K562 (cell line): ENCODE data around the gene PRPF8. TPM values are rescaled to one million over a fixed set of nuclear protein-coding genes. Genes with fewer than 3 reads are reported as not detected.

ENCODE experiments used
- CCAR2 ChIP-seq: fragments of 200-400 bp; formaldehyde crosslinking; IDR thresholded peaks from 2 replicates; pipeline ENCODE4 v1.6.1; 2017; ENCODE audit warnings: mild to moderate bottlenecking, low read depth, low read length
- CTBP1 ChIP-seq: fragments of 450-650 bp; IDR thresholded peaks from 2 replicates; pipeline ENCODE4 v1.6.1; 2016; ENCODE audit warnings: borderline replicate concordance
- CXXC5 ChIP-seq: fragments of 250-450 bp; sonication (Bioruptor Pico); IDR thresholded peaks from 2 replicates; pipeline ENCODE4 v1.8.0; 2022; ENCODE audit warnings: inconsistent platforms, mild to moderate bottlenecking, moderate library complexity
- EGR1 ChIP-seq: fragments of 450-650 bp; conservative IDR thresholded peaks from 2 replicates; pipeline ENCODE4 v1.6.1; 2017; ENCODE audit warnings: mild to moderate bottlenecking
- EP300 ChIP-seq: IDR thresholded peaks from 2 replicates; pipeline ENCODE4 v1.6.1; 2012; ENCODE audit warnings: low read length, improper control_type of control experiment
- FOXJ3 ChIP-seq: sonication (generic); formaldehyde crosslinking; IDR thresholded peaks from 2 replicates; pipeline ENCODE4 v1.4.0; 2020; ENCODE audit warnings: mild to moderate bottlenecking, missing genetic modification reagents
- HMG20B ChIP-seq: fragments of 250-450 bp; sonication (Bioruptor Pico); IDR thresholded peaks from 2 replicates; pipeline ENCODE4 v1.5.0; 2021; ENCODE audit warnings: mild to moderate bottlenecking
- MNT ChIP-seq, 2 experiments: fragments of 450-650 bp; conservative IDR thresholded peaks; 2 replicates each; pipeline ENCODE4 v1.6.1; 2017; ENCODE audit warnings: mild to moderate bottlenecking in 2 of 2, moderate library complexity in 2 of 2
- NFATC3 ChIP-seq: fragments of 450-650 bp; IDR thresholded peaks from 2 replicates; pipeline ENCODE4 v1.6.1; 2017; ENCODE audit warnings: mild to moderate bottlenecking
- NR1H2 ChIP-seq: sonication (generic); formaldehyde crosslinking; IDR thresholded peaks from 2 replicates; pipeline ENCODE4 v1.4.0; 2020; ENCODE audit warnings: mild to moderate bottlenecking, missing genetic modification reagents
- POLR2G ChIP-seq: fragments of 200-400 bp; formaldehyde crosslinking; IDR thresholded peaks from 2 replicates; pipeline ENCODE4 v1.6.1; 2017; ENCODE audit warnings: low read depth, mild to moderate bottlenecking, antibody characterized with exemption, low read length, moderate library complexity
- PRDM10 ChIP-seq: fragments of 450-650 bp; IDR thresholded peaks from 2 replicates; pipeline ENCODE4 v1.6.1; 2018; ENCODE audit not compliant: partially characterized antibody
- PYGO2 ChIP-seq: fragments of 450-650 bp; IDR thresholded peaks from 2 replicates; pipeline ENCODE4 v1.6.1; 2016; ENCODE audit warnings: mild to moderate bottlenecking, missing genetic modification characterization, moderate library complexity, missing compliant biosample characterization
- TAL1 ChIP-seq: fragments of 450-650 bp; IDR thresholded peaks from 2 replicates; pipeline ENCODE4 v1.6.1; 2016; ENCODE audit warnings: mild to moderate bottlenecking
- TBL1XR1 ChIP-seq, 2 experiments: IDR thresholded peaks; 2 replicates each; pipeline ENCODE4 v1.6.1; 2012; ENCODE audit warnings: improper control_type of control experiment in 2 of 2, low read length in 2 of 2, mild to moderate bottlenecking in 1 of 2
- TEAD1 ChIP-seq, 2 experiments: fragments of 450-650 bp in 1 of 2; sonication (generic) in 1 of 2; formaldehyde crosslinking; IDR thresholded peaks; 2 replicates each; pipeline versions ENCODE4 v1.4.0 to v1.8.0; 2020 to 2022; ENCODE audit warnings: mild to moderate bottlenecking in 2 of 2, missing genetic modification reagents in 1 of 2
- USF1 ChIP-seq: sonication (generic); formaldehyde crosslinking; IDR thresholded peaks from 2 replicates; pipeline ENCODE4 v1.9.0; 2022; ENCODE audit warnings: mild to moderate bottlenecking, missing genetic modification reagents
- ZBTB17 ChIP-seq: fragments of 450-650 bp; formaldehyde crosslinking; IDR thresholded peaks from 2 replicates; pipeline ENCODE4 v1.4.0; 2020; ENCODE audit warnings: mild to moderate bottlenecking
- ZBTB9 ChIP-seq: fragments of 450-650 bp; formaldehyde crosslinking; IDR thresholded peaks from 2 replicates; pipeline ENCODE4 v1.4.0; 2020; ENCODE audit warnings: mild to moderate bottlenecking, moderate library complexity
- ZEB2 ChIP-seq: fragments of 450-650 bp; IDR thresholded peaks from 2 replicates; pipeline ENCODE4 v1.6.1; 2016
- ZNF436 ChIP-seq: fragments of 250-450, 450-650 bp; sonication (Bioruptor Pico); formaldehyde crosslinking; IDR thresholded peaks from 2 replicates; pipeline ENCODE4 v1.7.0; 2020; ENCODE audit warnings: mild to moderate bottlenecking
- ZNF444 ChIP-seq: fragments of 250-450 bp; sonication (Bioruptor Pico); IDR thresholded peaks from 2 replicates; pipeline ENCODE4 v1.4.0; 2020; ENCODE audit warnings: mild to moderate bottlenecking, moderate library complexity
- ZNF551 ChIP-seq: fragments of 250-450 bp; sonication (Bioruptor Pico); IDR thresholded peaks from 2 replicates; pipeline ENCODE4 v1.5.0; 2021; ENCODE audit warnings: mild to moderate bottlenecking, moderate library complexity
- polyA plus RNA-seq, 8 experiments: library from polyadenylated mRNA; depleted of rRNA in 4 of 8; stranded (reverse) in 5 of 8; unstranded in 3 of 8; fragments of >200 nt; fragmentation: Nextera tagmentation in 2 of 8; fragmentation: Illumina TruSeq in 1 of 8; extraction: Ambion mirVana in 2 of 8; extraction: Trizol in 1 of 8; gene quantifications; 2 replicates each; pipeline versions ENCODE4 v1.2.1 to v1.2.3, GENCODE V29; 2011 to 2014; ENCODE audit warnings: inconsistent platforms in 1 of 8, missing spikeins in 1 of 8
- total RNA-seq, 7 experiments: library from RNA; depleted of rRNA in 6 of 7; stranded (reverse); fragments of >200 nt in 6 of 7; fragmentation: Illumina TruSeq in 2 of 7; extraction: Trizol in 2 of 7; gene quantifications; 2 replicates each; pipeline versions ENCODE4 v1.2.1 to v1.2.3, GENCODE V29; 2011 to 2021; ENCODE audit warnings: low replicate concordance in 1 of 7

PRPF8 gene
- total and polyA plus RNA-seq, 9 of the 15 experiments (the other 6 are each of a cell fraction or from before 2014, with no cell fraction given) = 64.3 to 294 (median 85.9) TPM

GRCh38 chr17:1649844-1650501, 34.7 kb downstream of the PRPF8 start, which contains the start of gene RILP (continued):
- peak; percentile 55 for TF ChIP-seq USF1
- peak; percentile 89 for TF ChIP-seq EP300
- no peak for TF ChIP-seq FOXJ3 (CRISPR knock-in tag)
- TF ChIP-seq ZBTB9 = peak; percentile 24; the same call in 1 of the 2 replicates
- peak; percentile 61 for TF ChIP-seq PRDM10
- TF ChIP-seq NR1H2 = 0 out of 2 replicates have a peak, but pooled peaks have one; percentile 23
- no peak for TF ChIP-seq HMG20B
- no peak for TF ChIP-seq ZNF551 (CRISPR knock-in tag)
- TF ChIP-seq TEAD1 (CRISPR knock-in tag; IDR thresholded peaks at IDR 0.05) = peak; percentile 8 to 50; a peak in 1 of 4 replicates
- no peak for TF ChIP-seq CCAR2
- peak; percentile 1; the same call in 1 of the 2 replicates for TF ChIP-seq POLR2G
- TF ChIP-seq MNT (conservative IDR thresholded peaks at IDR 0.05) = peak in 1 of 2 experiments; percentile 58
- peak; percentile 54; the same call in 1 of the 2 replicates for TF ChIP-seq ZEB2
- 0 out of 2 replicates have a peak, but pooled peaks have one; percentile 30 for TF ChIP-seq NFATC3
- TF ChIP-seq TBL1XR1 (IDR thresholded peaks at IDR 0.05; ENCODE audit: low read length in 2 of 2) = peak; percentile 38 to 63; a peak in 3 of 4 replicates
- TF ChIP-seq EGR1 = peak; percentile 92
- peak; percentile 65; the same call in 1 of the 2 replicates for TF ChIP-seq CXXC5
- peak; percentile 51; the same call in 1 of the 2 replicates for TF ChIP-seq ZBTB17 (CRISPR knock-in tag)
- peak; percentile 58; the same call in 1 of the 2 replicates for TF ChIP-seq CTBP1
- TF ChIP-seq TAL1 = peak; percentile 84
- TF ChIP-seq ZNF444 (CRISPR knock-in tag) = no peak
- no peak for TF ChIP-seq PYGO2 (tag)
- TF ChIP-seq ZNF436 (CRISPR knock-in tag) = no peak
